HEK293T (cell line): ENCODE measurements around the gene ELP4.

Experiments used
- CTCF ChIA-PET: fragments of 350-600 bp; formaldehyde crosslinking; extraction: SDS; loops from one replicate; lab custom pipeline; 2021; ENCODE audit warnings: antibody characterized with exemption, inconsistent platforms; lab: Yijun Ruan, JAX
- POLR2A ChIA-PET: fragments of 350-600 bp; formaldehyde crosslinking; extraction: SDS; loops from one replicate; lab custom pipeline; 2020; ENCODE audit warnings: antibody characterized with exemption, inconsistent platforms; lab: Yijun Ruan, JAX
- DNase-seq: peaks from one replicate; pipeline ENCODE4 v3.0.0; 2012; ENCODE audit warnings: mixed read lengths; ENCODE audit errors: extremely low spot score
- ARNT ChIP-seq: fragments of 450-650 bp; IDR thresholded peaks from 2 replicates; pipeline ENCODE4 v1.6.1; 2017; ENCODE audit warnings: mild to moderate bottlenecking
- BHLHE40 ChIP-seq: fragments of 450-650 bp; IDR thresholded peaks from 2 replicates; pipeline ENCODE4 v1.6.1; 2016; ENCODE audit warnings: mild to moderate bottlenecking, moderate library complexity, borderline replicate concordance
- CTBP1 ChIP-seq: fragments of 450-650 bp; IDR thresholded peaks from 2 replicates; pipeline ENCODE4 v1.6.1; 2016; ENCODE audit warnings: borderline replicate concordance
- ELF4 ChIP-seq: fragments of 450-650 bp; IDR thresholded peaks from 2 replicates; pipeline ENCODE4 v1.6.1; 2017; ENCODE audit warnings: antibody characterized with exemption
- FOXA1 ChIP-seq: fragments of 450-650 bp; IDR thresholded peaks from 2 replicates; pipeline ENCODE4 v1.6.1; 2016; ENCODE audit warnings: mild to moderate bottlenecking
- FOXK2 ChIP-seq: fragments of 450-650 bp; IDR thresholded peaks from 2 replicates; pipeline ENCODE4 v1.6.1; 2016; ENCODE audit warnings: mild to moderate bottlenecking
- FOXM1 ChIP-seq: fragments of 450-650 bp; IDR thresholded peaks from 2 replicates; pipeline ENCODE4 v1.6.1; 2017; ENCODE audit warnings: mild to moderate bottlenecking, borderline replicate concordance
- HDGF ChIP-seq: fragments of 450-650 bp; IDR thresholded peaks from 2 replicates; pipeline ENCODE4 v1.6.1; 2017; ENCODE audit warnings: antibody characterized with exemption, borderline replicate concordance
- L3MBTL2 ChIP-seq: fragments of 450-650 bp; conservative IDR thresholded peaks from 2 replicates; pipeline ENCODE4 v1.6.1; 2016; ENCODE audit warnings: mild to moderate bottlenecking
- LEF1 ChIP-seq: fragments of 450-650 bp; IDR thresholded peaks from 2 replicates; pipeline ENCODE4 v1.6.1; 2017; ENCODE audit warnings: mild to moderate bottlenecking, borderline replicate concordance
- NFRKB ChIP-seq: fragments of 450-650 bp; IDR thresholded peaks from 2 replicates; pipeline ENCODE4 v1.6.1; 2016; ENCODE audit warnings: mild to moderate bottlenecking, moderate library complexity
- PKNOX1 ChIP-seq: fragments of 450-650 bp; IDR thresholded peaks from 2 replicates; pipeline ENCODE4 v1.6.1; 2016
- SP1 ChIP-seq: fragments of 450-650 bp; IDR thresholded peaks from 2 replicates; pipeline ENCODE4 v1.6.1; 2017
- SUZ12 ChIP-seq: fragments of 450-650 bp; IDR thresholded peaks from 2 replicates; pipeline ENCODE4 v1.6.1; 2016; ENCODE audit warnings: mild to moderate bottlenecking
- TARDBP ChIP-seq: fragments of 450-650 bp; IDR thresholded peaks from 2 replicates; pipeline ENCODE4 v1.6.1; 2016
- ZNF384 ChIP-seq: fragments of 450-650 bp; IDR thresholded peaks from 2 replicates; pipeline ENCODE4 v1.6.1; 2016

ELP4 gene

GRCh38 chr11:31607914-31608313 lies 98.3 kb downstream of the ELP4 start:
- POLR2A ChIA-PET = no interaction called here

GRCh38 chr11:31608995-31609394 lies 99.4 kb downstream of the ELP4 start:
- CTCF ChIA-PET = no interaction called here
- TF ChIP-seq ARNT (no peak), NFRKB (no peak), PKNOX1 (no peak), CTBP1 (no peak), SP1 (no peak), ZNF384 (no peak), HDGF (no peak), LEF1 (no peak), SUZ12 (no peak), TARDBP (no peak)
- no peak for DNase-seq
- POLR2A ChIA-PET = no interaction called here

More at GRCh38 chr11:31607914-31608313, 98.3 kb downstream of the ELP4 start:
- TF ChIP-seq TARDBP (no peak), L3MBTL2 (no peak), BHLHE40 (no peak), SP1 (no peak), SUZ12 (no peak), NFRKB (no peak), FOXM1 (no peak), ARNT (no peak)
- CTCF ChIA-PET = no interaction called here
- no peak for DNase-seq

- CTCF ChIA-PET = no interaction called here
- no peak for TF ChIP-seq FOXM1
- TF ChIP-seq HDGF = no peak
- TF ChIP-seq LEF1 = no peak
- TF ChIP-seq L3MBTL2 = no peak
- TF ChIP-seq FOXA1 = no peak
- no peak for TF ChIP-seq TARDBP
- no peak for TF ChIP-seq SUZ12
- no peak for TF ChIP-seq ARNT
- no peak for TF ChIP-seq NFRKB
- TF ChIP-seq PKNOX1 = no peak
- TF ChIP-seq ELF4 = no peak
- TF ChIP-seq BHLHE40 = no peak
- TF ChIP-seq FOXK2 = no peak
- DNase-seq = no peak
- POLR2A ChIA-PET = no interaction called here
These were observed 101.0 kb downstream of the ELP4 start for GRCh38 chr11:31610544-31610943.

GRCh38 chr11:31617246-31617645 lies 107.7 kb downstream of the ELP4 start:
- POLR2A ChIA-PET = no interaction called here
- TF ChIP-seq FOXA1 = no peak
- no peak for TF ChIP-seq CTBP1
- no peak for TF ChIP-seq SP1
- TF ChIP-seq L3MBTL2 = no peak
- TF ChIP-seq LEF1 = no peak
- TF ChIP-seq TARDBP = no peak
- CTCF ChIA-PET = no interaction called here
- DNase-seq = no peak

- TF ChIP-seq ARNT = no peak
- TF ChIP-seq FOXA1 = no peak
- no peak for TF ChIP-seq PKNOX1
- no peak for TF ChIP-seq ZNF384
- no peak for TF ChIP-seq FOXM1
- ChIA-PET CTCF (no interaction called here), POLR2A (no interaction called here)
- DNase-seq = no peak
These were observed 110.4 kb downstream of the ELP4 start for GRCh38 chr11:31619980-31620379.

GRCh38 chr11:31620434-31620833 lies 110.9 kb downstream of the ELP4 start:
- ChIA-PET POLR2A (no interaction called here), CTCF (no interaction called here)
- DNase-seq = no peak
- no peak for TF ChIP-seq SUZ12
- TF ChIP-seq ARNT = no peak
- no peak for TF ChIP-seq FOXM1
- TF ChIP-seq CTBP1 = no peak
- no peak for TF ChIP-seq ZNF384
- no peak for TF ChIP-seq NFRKB
- no peak for TF ChIP-seq SP1

GRCh38 chr11:31625868-31626267 lies 116.3 kb downstream of the ELP4 start:
- POLR2A ChIA-PET = no interaction called here
- TF ChIP-seq LEF1 = no peak
- TF ChIP-seq L3MBTL2 = no peak
- no peak for TF ChIP-seq ARNT
- TF ChIP-seq PKNOX1 = no peak
- no peak for TF ChIP-seq NFRKB
- TF ChIP-seq BHLHE40 = no peak
- TF ChIP-seq FOXA1 = no peak
- CTCF ChIA-PET = no interaction called here
- DNase-seq = no peak
